HG03520 (cell line): ENCODE results near the gene LRRC7.

Source experiments
- ATAC-seq: cut with Tn5 transposase; IDR thresholded peaks from one replicate; pipeline ENCODE4 v1.9.1; 2021; ENCODE audit warnings: mild to moderate bottlenecking, moderate library complexity; ENCODE audit not compliant: unreplicated experiment

LRRC7 gene

GRCh38 chr1:70084314-70084915, 516.7 kb downstream of the LRRC7 start:
- ATAC-seq: no peak

- ATAC-seq: no peak
Observed at GRCh38 chr1:70085521-70085920, 517.8 kb downstream of the LRRC7 start.

GRCh38 chr1:70086897-70087296, 519.2 kb downstream of the LRRC7 start:
- no peak for ATAC-seq

GRCh38 chr1:70090141-70090540, 522.4 kb downstream of the LRRC7 start:
- no peak for ATAC-seq

- ATAC-seq: no peak
Observed at GRCh38 chr1:70090875-70091274, 523.2 kb downstream of the LRRC7 start.

GRCh38 chr1:70091811-70092210, 524.1 kb downstream of the LRRC7 start:
- ATAC-seq: no peak

- no peak for ATAC-seq
Observed at GRCh38 chr1:70092526-70092925, 524.8 kb downstream of the LRRC7 start.

- no peak for ATAC-seq
Observed at GRCh38 chr1:70093250-70093975, 525.7 kb downstream of the LRRC7 start.

GRCh38 chr1:70101231-70101630, 533.5 kb downstream of the LRRC7 start:
- no peak for ATAC-seq

GRCh38 chr1:70101774-70102173, 534.1 kb downstream of the LRRC7 start:
- ATAC-seq: no peak

- no peak for ATAC-seq
Observed at GRCh38 chr1:70103770-70104169, 536.0 kb downstream of the LRRC7 start.

- no peak for ATAC-seq
Observed at GRCh38 chr1:70109241-70109640, 541.5 kb downstream of the LRRC7 start.

- no peak for ATAC-seq
Observed at GRCh38 chr1:70112838-70113237, 545.1 kb downstream of the LRRC7 start.

- no peak for ATAC-seq
Observed at GRCh38 chr1:70115315-70115714, 547.6 kb downstream of the LRRC7 start.

GRCh38 chr1:70117046-70117445, 549.3 kb downstream of the LRRC7 start:
- no peak for ATAC-seq

- ATAC-seq: no peak
Observed at GRCh38 chr1:70134148-70134547, 566.4 kb downstream of the LRRC7 start.

GRCh38 chr1:70140343-70140742, 572.6 kb downstream of the LRRC7 start:
- no peak for ATAC-seq

GRCh38 chr1:70140894-70141293, 573.2 kb downstream of the LRRC7 start:
- ATAC-seq: no peak

- ATAC-seq: no peak
Observed at GRCh38 chr1:70142075-70142474, 574.4 kb downstream of the LRRC7 start.

GRCh38 chr1:70143048-70143659, 575.4 kb downstream of the LRRC7 start:
- no peak for ATAC-seq

- ATAC-seq: no peak
Observed at GRCh38 chr1:70146488-70146887, 578.8 kb downstream of the LRRC7 start.

- no peak for ATAC-seq
Observed at GRCh38 chr1:70150444-70150843, 582.7 kb downstream of the LRRC7 start.
